Suppressor macrophage treated with lipopolysaccharide for 4 hours (primary cell): ENCODE measurements around the gene RAD51B.
A peak's percentile ranks its signal among the peaks of the same experiment; 100 is the strongest.

ENCODE experiments used
- DNase-seq: peaks from one replicate; pipeline ENCODE4 v3.0.0-alpha.2; 2020

RAD51B gene

DNA sequence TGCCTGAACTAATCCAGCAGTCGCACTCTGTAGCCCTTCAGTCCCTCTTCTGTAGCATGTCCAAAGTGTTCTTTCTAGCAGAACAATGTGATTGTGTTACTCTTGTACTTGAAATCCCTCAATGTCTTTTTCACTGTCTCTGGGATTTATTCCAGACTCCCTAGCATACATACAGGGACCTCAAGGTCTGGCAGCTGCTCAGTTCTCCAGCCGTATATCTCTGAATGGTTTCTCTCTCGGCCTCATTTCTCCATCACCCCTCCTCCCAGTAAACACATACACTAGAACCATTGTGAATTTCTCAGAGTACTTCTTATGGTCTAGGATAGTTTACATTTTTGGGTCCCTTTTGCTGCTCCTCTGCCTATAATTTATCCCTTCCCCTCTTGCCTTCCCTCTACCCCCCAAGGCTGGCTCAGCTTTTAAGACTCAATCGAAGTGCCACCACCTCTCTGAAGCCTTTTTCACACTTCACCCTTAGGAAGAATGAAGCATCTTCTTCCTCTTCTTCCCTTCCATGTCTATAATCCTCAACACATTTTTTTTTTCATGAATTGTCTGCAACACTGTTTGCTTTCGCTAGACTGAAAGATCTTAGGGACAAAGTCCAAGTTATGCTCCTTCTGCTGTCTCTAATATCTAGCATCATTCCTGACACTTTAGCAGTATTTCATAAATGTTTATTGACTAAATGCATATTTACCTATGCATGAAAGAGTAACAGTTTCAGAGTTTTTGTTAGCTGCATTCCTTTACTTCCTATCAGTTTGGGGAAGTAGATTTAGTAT is 527.2 kb downstream of the RAD51B start:
- DNase-seq: no peak

DNA sequence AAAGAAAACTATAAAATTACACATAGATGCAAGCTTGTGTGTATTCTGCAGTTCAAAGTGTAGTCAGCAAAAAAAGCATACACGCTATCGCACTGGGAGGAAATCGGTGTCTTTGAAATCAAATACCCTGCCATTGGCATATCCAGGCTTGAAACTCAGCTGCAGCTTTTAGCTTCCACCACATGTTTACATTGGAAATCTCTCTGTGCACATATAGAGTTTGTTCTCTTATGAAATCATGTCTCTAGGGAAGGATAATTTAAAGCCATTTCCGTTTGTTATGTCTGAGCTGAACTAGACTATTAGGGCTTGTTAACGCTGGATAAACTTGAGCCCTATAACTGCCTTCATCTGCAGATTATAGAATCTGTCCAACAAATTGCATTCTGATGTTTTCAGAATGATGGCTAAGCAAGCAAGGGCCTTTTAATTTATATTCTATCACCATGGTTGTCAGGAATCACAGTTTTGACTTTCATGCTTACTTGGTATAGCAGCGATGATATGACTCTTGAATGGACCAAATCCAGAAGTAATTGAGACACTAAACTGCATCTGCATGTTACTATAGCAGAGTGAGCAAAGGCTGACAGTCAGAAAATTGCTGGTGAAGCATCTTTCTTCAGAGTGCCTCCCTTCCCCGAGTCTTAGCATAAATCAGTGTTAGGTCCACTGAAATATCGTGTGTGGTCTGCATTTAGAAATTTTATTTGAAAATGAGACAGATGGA is 530.5 kb downstream of the RAD51B start:
- DNase-seq: no peak

DNA sequence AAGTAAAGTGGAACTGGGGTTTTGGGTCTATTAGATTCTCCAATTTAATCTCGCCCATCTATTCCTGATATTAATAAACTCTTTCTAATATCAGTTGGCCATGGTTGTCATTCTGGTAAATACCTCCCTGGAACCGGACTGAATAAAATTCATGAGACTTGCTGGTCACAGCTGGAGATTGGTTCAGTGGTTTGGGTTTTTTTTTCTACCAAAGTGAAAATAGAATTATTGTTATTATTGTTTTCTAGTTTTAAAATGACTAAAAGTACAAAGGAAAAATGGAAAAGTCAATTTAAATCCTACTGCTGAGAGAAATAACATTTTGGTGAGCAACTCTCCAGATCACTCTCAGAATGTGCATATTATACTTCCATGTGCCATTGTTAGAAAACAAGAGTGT is 535.8 kb downstream of the RAD51B start:
- no peak for DNase-seq

DNA sequence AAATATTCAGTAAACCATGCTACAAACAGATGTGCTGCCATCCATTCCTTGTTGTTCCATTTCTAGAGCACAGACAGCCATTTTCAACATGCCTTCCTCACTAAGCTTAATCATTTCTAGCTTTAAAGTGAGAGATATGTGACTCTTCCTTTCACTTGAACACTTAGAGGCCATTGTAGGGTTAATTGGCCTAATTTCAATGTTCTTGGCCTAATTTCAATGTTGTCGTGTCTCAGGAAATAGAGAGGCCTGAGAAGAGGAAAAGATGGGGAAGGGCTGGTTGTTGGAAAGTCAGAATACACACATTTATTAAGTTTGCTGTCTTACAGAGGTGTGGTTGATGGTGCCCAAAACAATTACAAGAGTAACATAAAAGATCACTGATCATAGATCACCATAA is 538.2 kb downstream of the RAD51B start:
- DNase-seq: no peak

DNA sequence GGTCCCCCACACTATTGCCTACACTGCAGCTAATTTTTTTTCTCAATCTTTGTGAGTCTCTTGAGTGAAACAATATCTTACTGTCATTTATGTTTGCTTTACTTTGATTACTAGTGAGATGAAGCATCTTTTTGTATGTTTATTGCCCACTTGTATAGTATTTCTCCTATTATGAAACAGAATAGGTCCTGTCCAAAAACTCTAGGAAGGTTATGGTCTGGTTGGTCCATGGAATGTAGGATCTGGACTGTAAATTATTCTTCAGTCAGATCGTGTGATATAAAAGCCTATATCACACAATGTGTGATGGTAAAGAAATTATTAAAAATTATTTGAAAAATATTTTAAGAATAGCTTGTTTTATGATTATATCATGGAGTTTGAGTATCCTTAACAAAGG is 538.9 kb downstream of the RAD51B start:
- DNase-seq: no peak

DNA sequence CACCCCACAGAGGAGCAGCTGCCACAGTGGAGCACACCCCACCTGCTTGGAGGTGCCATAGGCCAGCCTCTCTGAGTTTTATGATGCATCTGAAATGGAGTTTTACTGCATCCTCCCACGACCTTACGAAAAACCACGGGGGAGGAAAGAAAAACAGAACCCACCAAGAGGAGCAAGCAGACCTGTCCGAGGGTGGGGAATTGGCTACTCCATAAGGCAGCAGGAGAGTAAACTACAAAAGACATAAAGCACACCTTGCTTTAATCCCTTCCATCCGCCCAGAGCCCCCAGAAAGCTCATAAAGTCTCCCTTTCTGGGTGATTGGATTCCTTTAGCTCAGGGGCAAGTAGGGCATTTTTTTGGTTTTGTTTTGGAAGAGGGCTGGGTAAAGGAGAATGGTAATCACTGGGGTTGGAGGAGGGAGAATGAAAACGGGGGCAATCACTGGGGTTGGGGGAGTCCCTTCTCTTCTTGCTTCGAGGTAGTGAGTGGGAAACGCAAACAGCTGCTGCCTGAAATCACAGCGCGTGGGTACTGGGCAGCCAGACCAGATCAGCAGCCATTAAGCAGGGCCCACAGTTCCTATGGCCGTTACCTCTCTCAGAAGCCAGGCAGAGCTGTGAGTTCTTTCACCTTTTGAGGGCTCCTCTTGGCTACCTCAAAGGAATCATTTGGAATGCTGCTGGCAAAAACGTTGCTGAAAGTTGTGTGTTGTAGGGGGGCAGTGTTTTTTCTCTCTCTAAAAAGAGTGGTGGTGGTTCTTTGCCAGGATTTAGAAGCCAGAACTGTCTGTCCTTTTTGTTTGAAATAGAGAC is 539.6 kb downstream of the RAD51B start:
- no peak for DNase-seq

DNA sequence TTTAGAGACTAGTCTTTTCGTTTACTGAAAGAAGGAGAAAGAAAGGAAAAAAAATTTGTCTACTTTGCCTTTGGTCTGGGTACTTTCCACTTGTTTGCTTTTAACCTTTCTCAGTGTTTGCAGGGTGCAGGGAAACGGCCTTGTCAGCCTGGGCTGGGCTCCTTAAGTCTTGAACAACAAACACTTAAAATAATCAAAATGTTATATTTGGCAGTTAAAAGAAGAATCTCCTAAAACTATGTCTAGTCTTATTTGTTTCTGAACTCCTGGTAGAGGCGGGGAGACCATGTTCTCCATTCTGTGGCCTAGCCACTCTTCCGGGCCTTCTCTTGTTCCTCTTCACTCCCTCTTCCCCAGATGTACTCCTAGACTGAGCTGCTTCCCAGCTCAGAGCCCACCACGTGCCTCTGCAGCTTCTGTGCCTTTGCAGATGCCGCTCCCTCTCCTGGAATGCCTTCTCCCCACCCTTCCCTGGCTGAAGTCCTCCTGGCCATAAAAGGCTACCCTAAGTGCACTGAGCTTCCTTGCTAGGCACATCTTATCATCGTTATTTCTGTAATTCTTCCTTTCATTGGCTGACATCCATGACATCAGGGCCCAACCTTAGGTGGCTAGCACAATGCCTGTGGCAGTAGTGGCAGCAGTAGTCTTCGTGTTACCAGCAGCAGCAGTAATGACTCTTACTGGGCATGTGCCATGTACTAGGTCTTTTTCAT is 540.4 kb downstream of the RAD51B start:
- DNase-seq: no peak

DNA sequence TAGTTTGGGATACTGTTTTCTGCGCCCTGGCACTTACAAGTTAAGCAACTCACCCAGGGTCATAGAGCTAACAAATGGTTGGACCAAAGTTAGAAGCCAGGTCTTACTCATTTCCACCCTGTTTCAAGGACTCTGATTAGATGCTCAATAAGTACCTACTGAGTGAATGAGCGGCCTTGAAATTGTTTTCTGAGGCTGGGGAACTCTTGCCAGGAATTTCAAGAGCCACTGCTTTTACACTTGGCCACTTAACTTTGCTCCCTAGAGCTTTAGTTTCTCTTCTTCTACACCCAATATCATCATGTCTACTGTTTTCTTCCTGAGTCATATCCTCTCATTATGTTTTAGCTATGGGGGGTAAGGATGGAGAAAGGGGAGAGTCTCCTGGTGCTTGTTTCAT is 541.7 kb downstream of the RAD51B start:
- no peak for DNase-seq

DNA sequence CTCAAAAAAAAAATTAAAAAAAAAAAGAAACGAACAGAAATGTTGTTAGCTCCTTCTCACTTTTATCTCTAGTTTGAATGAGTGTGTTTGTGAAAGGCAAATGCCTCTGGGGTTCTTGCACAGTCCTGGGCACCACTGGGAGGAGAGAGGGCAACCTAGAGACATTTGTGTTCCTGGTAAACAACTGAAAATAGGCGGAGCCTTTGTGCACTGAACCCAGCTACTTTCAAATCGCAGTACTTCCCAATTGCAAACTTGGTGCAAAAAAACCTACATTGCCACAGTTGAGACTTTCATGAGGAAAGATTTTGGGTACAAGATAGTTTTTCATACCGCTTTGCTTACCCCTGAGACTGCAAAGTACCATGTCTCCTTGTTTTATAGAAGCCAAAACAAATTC is 543.3 kb downstream of the RAD51B start:
- peak; percentile 54 for DNase-seq

DNA sequence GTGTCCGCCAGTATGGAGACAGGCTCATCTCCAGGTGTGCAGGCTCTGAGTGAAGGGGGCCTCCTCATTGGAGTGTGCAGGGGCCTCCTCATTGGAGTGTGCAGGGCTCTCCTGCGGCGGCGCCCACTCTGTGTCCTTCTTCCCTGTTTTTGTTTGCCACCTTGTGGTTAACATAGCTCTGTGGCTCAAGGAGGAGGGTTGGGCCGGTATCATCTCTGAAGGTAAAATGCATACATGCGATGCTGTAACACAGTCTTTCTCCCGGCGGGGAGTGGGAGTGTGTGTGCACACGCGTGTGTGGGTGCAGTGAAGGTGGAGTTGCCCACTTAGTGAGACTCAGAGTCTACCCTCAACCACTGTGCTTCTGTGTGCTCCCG is 543.9 kb downstream of the RAD51B start:
- no peak for DNase-seq

DNA sequence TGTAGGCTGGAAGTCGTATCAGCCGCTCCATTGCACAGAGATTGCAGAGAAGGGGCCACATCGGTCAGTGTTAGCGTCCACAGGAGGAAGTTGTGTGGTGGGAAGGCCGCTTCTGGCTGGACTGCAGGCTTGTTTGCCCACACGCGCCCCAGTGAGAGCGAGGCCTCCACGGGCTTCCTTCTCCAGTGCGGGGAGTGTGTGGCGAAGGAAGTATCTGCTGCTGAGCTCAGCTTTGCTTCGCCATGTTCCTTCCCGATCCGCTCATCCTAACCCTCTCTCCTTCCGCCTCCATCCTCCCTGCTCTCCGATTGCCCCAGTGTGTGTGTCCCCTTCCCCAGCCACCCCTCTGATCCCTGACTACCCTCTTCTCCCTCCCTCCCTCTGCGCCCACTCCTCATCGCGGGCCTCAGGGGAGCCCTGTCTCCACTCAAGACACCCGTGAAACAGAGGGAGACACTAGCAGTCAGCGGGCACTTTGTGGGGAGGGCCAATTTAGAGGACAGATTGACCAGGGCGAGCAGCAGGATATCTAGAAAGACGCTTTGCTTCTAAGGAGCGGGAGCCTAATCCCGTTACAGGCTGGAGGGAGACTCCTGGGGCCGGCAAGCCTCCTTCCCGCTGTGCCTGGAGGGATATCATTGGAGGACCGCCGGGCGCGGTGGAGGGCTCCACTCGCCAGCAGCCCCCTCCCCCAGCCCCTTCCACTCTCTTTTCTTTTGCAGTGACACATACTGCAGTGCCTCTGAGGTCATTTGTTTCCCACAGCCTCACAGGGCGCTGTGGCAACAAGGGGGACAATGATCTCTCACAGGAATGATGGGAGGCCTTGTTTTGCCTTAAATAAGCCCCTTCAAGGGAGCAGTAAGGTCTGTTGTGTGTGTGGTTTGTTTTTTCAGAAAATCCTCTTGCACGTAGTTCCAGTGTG is 544.5 kb downstream of the RAD51B start:
- peak; percentile 64 for DNase-seq

DNA sequence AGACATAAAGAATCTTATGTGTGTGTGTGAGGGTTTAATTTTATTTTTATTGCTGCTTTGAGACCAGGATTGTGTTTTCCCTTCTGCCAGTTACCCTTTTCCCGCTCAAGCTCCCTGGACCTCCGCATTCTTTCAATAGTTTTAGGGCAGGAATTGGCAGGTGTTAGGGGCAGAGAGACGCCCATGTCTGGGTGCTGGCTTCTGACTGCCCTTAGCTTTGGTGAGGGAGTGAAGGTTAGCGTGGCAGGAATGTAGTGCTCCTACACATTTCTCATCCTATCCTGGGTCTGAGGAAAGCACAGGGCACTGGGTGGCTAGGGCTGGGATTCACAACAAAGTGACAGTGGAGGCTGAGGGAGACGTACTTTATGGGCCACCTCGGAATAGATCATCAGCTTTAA is 545.2 kb downstream of the RAD51B start:
- DNase-seq: no peak

DNA sequence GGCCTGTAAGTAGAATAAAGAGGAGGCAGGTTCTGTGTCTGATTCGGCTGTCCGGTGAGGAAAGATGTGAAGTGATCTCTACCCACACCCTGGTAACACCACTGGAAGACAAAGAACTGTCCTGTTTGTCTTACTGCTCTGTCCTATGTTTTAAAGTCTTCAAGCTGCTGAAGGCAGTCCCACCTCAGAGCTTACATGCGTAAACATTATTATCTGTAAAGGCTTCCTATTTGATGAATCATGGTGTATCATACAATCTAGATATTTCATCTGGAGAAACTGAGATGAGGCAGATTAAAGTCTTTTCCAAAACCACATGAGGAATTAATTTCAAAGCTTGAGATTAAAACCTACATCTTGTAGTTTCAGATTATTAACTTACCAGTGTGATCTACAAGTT is 545.6 kb downstream of the RAD51B start:
- DNase-seq: no peak

DNA sequence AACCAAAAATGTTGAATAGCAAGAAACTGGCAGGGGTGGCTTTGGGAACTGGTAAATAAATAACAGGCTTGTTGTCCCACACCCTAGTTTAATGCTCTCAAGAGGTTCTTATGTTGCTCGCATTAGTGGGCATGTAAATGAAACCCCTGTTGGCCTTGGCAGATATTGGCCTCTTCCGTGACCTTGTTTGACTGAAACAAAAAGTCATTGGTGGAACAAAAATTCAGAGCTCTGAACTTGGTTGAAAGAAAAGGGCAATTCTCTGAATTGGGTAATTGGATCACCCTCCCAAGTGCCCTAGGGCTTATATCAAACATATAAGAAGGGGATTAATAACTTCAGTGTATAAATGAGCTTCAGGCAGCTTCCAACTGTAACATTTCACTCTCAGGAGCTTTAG is 547.1 kb downstream of the RAD51B start:
- DNase-seq: no peak

DNA sequence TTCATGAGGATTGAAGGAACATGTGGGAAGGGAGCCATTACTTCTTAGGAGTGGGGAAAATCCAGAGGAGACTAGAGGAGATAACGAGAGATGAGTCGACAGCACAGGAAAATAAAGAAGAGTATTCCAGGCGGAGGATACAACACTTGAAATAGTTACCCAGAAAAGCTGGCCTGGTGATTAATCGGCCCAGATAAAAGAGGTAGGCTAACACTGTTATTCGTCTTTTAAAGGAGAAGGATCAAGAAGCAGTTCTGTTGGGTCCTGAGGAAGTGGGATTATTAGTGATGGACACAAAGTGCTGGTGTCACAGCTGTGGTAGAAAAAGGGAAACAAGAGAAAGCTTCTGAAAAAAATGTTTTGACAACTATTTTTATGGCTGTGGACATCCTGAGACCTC is 548.0 kb downstream of the RAD51B start:
- DNase-seq: peak; percentile 60

DNA sequence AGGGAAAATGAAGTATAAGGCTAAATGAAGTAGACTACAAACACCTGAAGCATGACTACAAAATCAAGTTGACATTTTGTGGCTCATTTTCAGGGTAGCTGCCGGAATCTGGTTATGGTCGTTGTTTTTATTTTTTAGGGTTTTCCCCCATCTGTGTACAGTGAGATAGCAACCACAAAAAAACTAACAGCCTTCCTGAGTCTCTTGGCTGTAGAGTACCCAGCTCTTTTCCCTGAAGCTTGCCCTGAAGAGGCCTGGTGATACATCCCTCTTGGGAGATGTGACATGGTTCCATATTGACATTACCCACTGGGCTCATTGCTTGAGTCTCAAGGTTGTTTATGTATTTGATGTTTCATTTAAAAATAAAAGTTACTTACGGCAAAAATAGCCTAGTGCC is 549.3 kb downstream of the RAD51B start:
- DNase-seq: no peak

DNA sequence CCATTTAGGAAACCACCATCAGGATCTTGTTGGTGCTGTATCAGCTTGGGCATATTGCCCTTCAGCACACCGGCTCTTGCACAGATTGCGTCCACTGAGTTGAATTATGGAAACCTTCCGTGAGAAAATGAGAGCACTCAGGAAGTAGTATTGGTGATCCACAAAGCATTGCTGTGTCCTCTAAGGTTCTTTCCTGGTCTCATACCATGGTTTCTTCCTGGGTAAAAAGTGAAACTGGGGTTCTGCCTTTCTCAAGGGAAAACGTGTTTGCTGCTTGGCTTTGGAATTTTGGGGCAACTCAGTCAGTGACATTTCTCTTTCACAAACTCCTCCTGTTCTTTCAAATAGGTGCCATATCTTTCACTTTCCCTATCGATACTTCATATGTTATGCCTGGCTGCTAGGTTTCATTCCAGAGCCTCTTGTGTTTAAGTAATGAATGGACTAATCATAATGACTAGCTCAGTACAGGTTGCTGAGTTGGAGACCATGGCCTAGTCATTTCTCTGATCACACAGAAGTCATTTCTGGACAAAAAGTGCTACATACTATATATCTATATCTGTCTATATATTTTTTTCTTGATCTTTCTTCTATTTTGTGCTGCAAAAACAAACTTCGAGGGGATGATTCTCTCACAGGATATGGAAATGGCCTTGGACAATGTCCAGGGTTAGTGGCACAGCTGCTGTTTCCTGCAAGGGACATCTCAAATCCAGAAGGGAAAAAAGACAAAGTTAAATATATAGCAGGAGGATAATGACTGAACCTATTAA is 549.9 kb downstream of the RAD51B start:
- peak; percentile 51 for DNase-seq

DNA sequence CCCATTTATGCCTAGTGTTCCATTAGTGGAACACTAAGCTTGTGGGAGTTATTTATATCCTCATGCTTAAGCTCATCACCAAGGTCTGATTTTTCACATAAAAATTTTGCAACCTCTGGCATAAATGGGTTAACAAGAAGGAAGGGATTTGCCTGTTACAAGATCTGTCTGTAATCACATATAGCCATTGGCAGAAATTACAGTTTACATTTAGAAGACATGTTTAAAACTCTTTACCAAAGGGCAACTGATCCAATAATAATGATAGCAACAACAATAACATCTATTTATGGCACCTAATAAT is 550.4 kb downstream of the RAD51B start:
- DNase-seq: no peak

DNA sequence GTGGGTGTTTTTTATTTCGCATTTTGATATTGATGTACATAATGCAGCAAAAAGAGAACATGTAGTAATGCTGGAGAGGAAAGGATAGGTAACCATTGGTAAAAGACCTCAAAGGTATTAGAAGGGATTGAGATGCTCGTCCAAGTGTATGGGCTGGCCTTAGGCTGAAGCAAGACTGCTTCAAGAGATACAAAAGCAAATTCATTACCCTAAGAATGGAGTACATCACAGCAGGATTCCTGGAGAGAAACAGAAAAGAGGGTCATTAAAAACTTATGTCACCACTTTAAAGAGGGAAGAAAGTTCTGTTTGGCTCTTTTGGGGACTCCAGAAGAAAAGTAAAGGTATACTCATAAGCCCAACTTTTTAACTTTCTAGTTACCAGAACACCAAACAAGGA is 552.8 kb downstream of the RAD51B start:
- DNase-seq: no peak

DNA sequence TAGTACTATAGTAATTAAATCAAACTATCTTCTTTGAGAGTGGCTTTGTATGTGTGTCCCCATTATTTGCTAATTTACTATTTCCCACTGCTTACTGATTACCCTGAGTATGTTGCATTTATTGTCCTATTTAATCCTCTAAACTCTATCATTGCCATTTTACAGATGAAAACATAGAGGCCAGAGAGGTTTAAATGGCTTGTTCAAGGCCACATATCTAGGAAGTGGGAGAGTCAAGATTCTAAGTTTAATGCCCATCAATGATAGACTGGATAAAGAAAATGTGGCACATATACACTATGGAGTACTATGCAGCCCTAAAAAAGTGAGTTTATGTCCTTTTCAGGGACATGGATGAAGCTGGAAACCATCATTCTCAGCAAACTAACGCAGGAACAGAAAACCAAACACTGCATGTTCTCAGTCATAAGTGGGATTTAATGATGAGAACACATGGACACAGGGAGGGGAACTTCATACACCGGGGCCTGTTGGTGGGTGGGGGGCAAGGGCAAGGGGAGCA is 553.6 kb downstream of the RAD51B start:
- DNase-seq: no peak

DNA sequence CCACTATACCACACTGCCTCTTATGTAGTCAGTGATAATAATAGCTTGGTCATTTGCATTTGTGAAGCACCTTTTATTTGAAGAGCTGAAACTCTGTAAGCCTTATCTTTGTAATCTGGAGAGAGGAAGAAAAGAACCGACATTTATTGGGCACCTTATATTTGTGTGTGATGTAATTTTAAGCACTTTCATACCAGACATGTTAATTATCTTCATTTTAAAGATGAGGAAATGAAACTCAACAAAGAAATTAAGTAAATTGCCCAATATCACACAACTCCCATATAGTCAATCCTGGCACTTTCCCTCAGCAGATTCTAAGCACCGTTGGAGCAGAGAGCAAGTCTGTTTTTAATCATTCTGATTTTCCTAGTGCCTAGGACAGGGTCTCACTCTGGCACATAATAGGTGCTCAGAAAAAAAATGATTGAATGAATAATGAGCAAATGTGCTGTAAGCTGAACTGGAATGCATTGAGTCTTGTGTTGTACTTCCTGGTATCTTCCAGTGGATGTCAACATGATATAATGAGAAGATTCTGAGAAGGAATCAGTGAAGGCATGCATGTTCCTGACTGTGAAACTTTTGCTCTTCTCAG is 554.4 kb downstream of the RAD51B start:
- DNase-seq: no peak
